HG02623 (cell line): ENCODE data around the gene MOK.
A peak's percentile ranks its signal among the peaks of the same experiment; 100 is the strongest.
"Not testable (repeated sequence)": the region's sequence is repeated elsewhere in the genome, so short reads cannot be mapped to it uniquely, and the experiment has no call there.

Source experiments
- ATAC-seq: cut with Tn5 transposase; IDR thresholded peaks from one replicate; pipeline ENCODE4 v1.9.1; 2021; ENCODE audit warnings: moderate library complexity; ENCODE audit not compliant: unreplicated experiment

MOK gene

GRCh38 chr14:102304611-102305506 is at the start of gene MOK:
MOK (minus strand) TSS chr14:102305164; CDS start chr14:102304968, 196 bp downstream.
- ATAC-seq, result peak; percentile 94

- ATAC-seq, result no peak
These were observed 48.2 kb upstream of the MOK start for GRCh38 chr14:102353126-102353619.

- ATAC-seq, result no peak
These were observed 47.2 kb upstream of the MOK start for GRCh38 chr14:102352213-102352612.

- ATAC-seq, result not testable (repeated sequence)
These were observed 46.6 kb upstream of the MOK start for GRCh38 chr14:102351593-102351992.

GRCh38 chr14:102351023-102351422 is 46.1 kb upstream of the MOK start:
- no peak for ATAC-seq

- no peak for ATAC-seq
These were observed 43.4 kb upstream of the MOK start for GRCh38 chr14:102348376-102348775.

- no peak for ATAC-seq
These were observed 41.7 kb upstream of the MOK start for GRCh38 chr14:102346645-102347044.

- ATAC-seq, result no peak
These were observed 40.3 kb upstream of the MOK start for GRCh38 chr14:102345232-102345631.

GRCh38 chr14:102344485-102344884 is 39.5 kb upstream of the MOK start:
- ATAC-seq, result no peak

GRCh38 chr14:102344084-102344483 is 39.1 kb upstream of the MOK start:
- no peak for ATAC-seq

GRCh38 chr14:102342238-102342637 is 37.3 kb upstream of the MOK start:
- ATAC-seq, result no peak

- no peak for ATAC-seq
These were observed 36.6 kb upstream of the MOK start for GRCh38 chr14:102341566-102341965.

- no peak for ATAC-seq
These were observed 33.8 kb upstream of the MOK start for GRCh38 chr14:102338724-102339123.

- ATAC-seq, result no peak
These were observed 30.2 kb upstream of the MOK start for GRCh38 chr14:102335163-102335562.

GRCh38 chr14:102333795-102334705 is 29.1 kb upstream of the MOK start:
- no peak for ATAC-seq

GRCh38 chr14:102333390-102333789 is 28.4 kb upstream of the MOK start:
- ATAC-seq, result no peak

- no peak for ATAC-seq
These were observed 25.8 kb upstream of the MOK start for GRCh38 chr14:102330806-102331205.

- ATAC-seq, result not testable (repeated sequence)
These were observed 24.4 kb upstream of the MOK start for GRCh38 chr14:102329381-102329780.

- ATAC-seq, result no peak
These were observed 21.6 kb upstream of the MOK start for GRCh38 chr14:102326583-102326982.

GRCh38 chr14:102325791-102326345 is 20.9 kb upstream of the MOK start:
- ATAC-seq, result no peak

GRCh38 chr14:102323102-102323501 is 18.1 kb upstream of the MOK start:
- ATAC-seq, result no peak
